Urothelium cell line (cell line): Measurements from ENCODE around the gene RELN.

Source experiments
- DNase-seq: peaks from one replicate; pipeline ENCODE4 v3.0.0; 2011; ENCODE audit warnings: low spot score, mixed read lengths
- FAIRE-seq: peaks from 2 replicates; lab custom pipeline; 2011; peaks lifted over from hg19 to GRCh38; lab: Jason Lieb, UNC

Gene RELN

GRCh38 chr7:103691291-103691690 is 298.2 kb downstream of the RELN start:
- DNase-seq (no peak), FAIRE-seq (no peak)

GRCh38 chr7:103690242-103690974 is 299.1 kb downstream of the RELN start:
- DNase-seq (no peak), FAIRE-seq (no peak)

GRCh38 chr7:103689255-103689654 is 300.2 kb downstream of the RELN start:
- DNase-seq (no peak), FAIRE-seq (no peak)

- FAIRE-seq, result no peak
These were observed 301.5 kb downstream of the RELN start for GRCh38 chr7:103687951-103688350.

GRCh38 chr7:103687272-103687671 is 302.2 kb downstream of the RELN start:
- DNase-seq, result no peak
- no peak for FAIRE-seq

More at GRCh38 chr7:103687951-103688350, 301.5 kb downstream of the RELN start:
- no peak for DNase-seq

GRCh38 chr7:103686763-103687162 is 302.7 kb downstream of the RELN start:
- DNase-seq (no peak), FAIRE-seq (no peak)

- no peak for DNase-seq
- no peak for FAIRE-seq
These were observed 303.4 kb downstream of the RELN start for GRCh38 chr7:103686064-103686463.

- DNase-seq, result no peak
- no peak for FAIRE-seq
These were observed 303.8 kb downstream of the RELN start for GRCh38 chr7:103685646-103686045.

- FAIRE-seq, result no peak
- no peak for DNase-seq
These were observed 306.1 kb downstream of the RELN start for GRCh38 chr7:103683348-103683747.

- FAIRE-seq, result no peak
- DNase-seq, result no peak
These were observed 309.0 kb downstream of the RELN start for GRCh38 chr7:103680161-103681144.

- DNase-seq (no peak), FAIRE-seq (no peak)
These were observed 310.0 kb downstream of the RELN start for GRCh38 chr7:103679151-103680132.

- DNase-seq (no peak), FAIRE-seq (no peak)
These were observed 321.0 kb downstream of the RELN start for GRCh38 chr7:103668279-103668941.

GRCh38 chr7:103666326-103666725 is 323.1 kb downstream of the RELN start:
- FAIRE-seq (no peak), DNase-seq (no peak)

- DNase-seq (no peak), FAIRE-seq (no peak)
These were observed 324.9 kb downstream of the RELN start for GRCh38 chr7:103664577-103664976.

GRCh38 chr7:103660455-103661371 is 328.7 kb downstream of the RELN start:
- FAIRE-seq (peak; percentile 79), DNase-seq (peak; percentile 70)

GRCh38 chr7:103658055-103659005 is 331.1 kb downstream of the RELN start:
- DNase-seq (no peak), FAIRE-seq (peak; percentile 67)

- FAIRE-seq (no peak), DNase-seq (no peak)
These were observed 332.0 kb downstream of the RELN start for GRCh38 chr7:103657474-103657894.

- DNase-seq, result no peak
- FAIRE-seq, result no peak
These were observed 333.2 kb downstream of the RELN start for GRCh38 chr7:103656221-103656620.
